Esophagus squamous epithelium (tissue), 5 donors: ENCODE measurements around the gene CELF3. TPM values are rescaled to one million over a fixed set of nuclear protein-coding genes. Genes with fewer than 3 reads are reported as not detected.

ENCODE experiments used
- DNase-seq: peaks from one replicate; lab custom pipeline; 2025; lab: John Stamatoyannopoulos, UW
- H3K27ac ChIP-seq, 4 donors: fragments of 200-600 bp; sonication (generic); one replicate each; pipeline ENCODE4 v1.5.1; 2016 to 2019; ENCODE audit warnings: mild to moderate bottlenecking in 1 of 4
- H3K27me3 ChIP-seq, 4 donors: fragments of 200-600 bp; sonication (generic); 1 replicate in 3 of 4; 2 replicates in 1 of 4; pipeline versions ENCODE4 v1.5.1 to v1.6.0; 2017 to 2021; ENCODE audit warnings: antibody characterized with exemption in 1 of 4
- H3K36me3 ChIP-seq, 3 donors: fragments of 200-600 bp; sonication (generic); one replicate each; pipeline ENCODE4 v1.5.1; 2016 to 2019
- H3K4me1 ChIP-seq, 3 donors: fragments of 200-600 bp; sonication (generic); one replicate each; pipeline ENCODE4 v1.5.1; 2017 to 2019
- H3K4me3 ChIP-seq, 4 donors: fragments of 200-600 bp; sonication (generic); 1 replicate in 3 of 4; 2 replicates in 1 of 4; pipeline ENCODE4 v1.5.1; 2016 to 2019; ENCODE audit warnings: mild to moderate bottlenecking in 2 of 4, moderate library complexity in 1 of 4
- H3K9me3 ChIP-seq, 3 donors: fragments of 200-600 bp; sonication (generic); one replicate each; pipeline ENCODE4 v1.5.1; 2016 to 2019
- CTCF ChIP-seq, 6 experiments: fragments of 450-650 bp in 4 of 6; fragments of 200-600 bp in 2 of 6; sonication (generic) in 2 of 6; IDR thresholded peaks; one replicate each; pipeline ENCODE4 v1.5.1; 2016 to 2019; ENCODE audit warnings: antibody characterized with exemption in 6 of 6, mild to moderate bottlenecking in 4 of 6, moderate library complexity in 4 of 6
- POLR2A ChIP-seq, 4 donors: fragments of 450-650 bp; IDR thresholded peaks; one replicate each; pipeline ENCODE4 v1.6.1; 2017; ENCODE audit warnings: antibody characterized with exemption in 4 of 4, mild to moderate bottlenecking in 4 of 4, moderate library complexity in 3 of 4
- WGBS, 2 donors: methylation state at CpG; one replicate each; pipeline ENCODE4 v1.1.5; 2018; 5-methylcytosine and 5-hydroxymethylcytosine counted together
- intact Hi-C: fragments of 100-400 bp; cut with DNase I; formaldehyde crosslinking; loops from one replicate; pipeline ENCODE4 v1.15.0; 2022
- total RNA-seq, 4 donors: library from RNA; depleted of rRNA; stranded (reverse); fragments of >200 nt; gene quantifications; one replicate each; pipeline ENCODE4 v1.1.0, GENCODE V29; 2016
- donor health status: DM: yes; HTN: yes; CAD: no.

The CELF3 gene
- total RNA-seq, 4 donors from 2014 or later, result 0.19 TPM; not detected in 3

GRCh38 chr1:151702936-151703335 is 13.7 kb downstream of the CELF3 start:
- 52 to 56% methylated on average over 7 of the region's 8 CpGs for WGBS, 2 donors
- no peaks in the 10 kb centered on the region for H3K9me3 ChIP-seq

GRCh38 chr1:151701515-151701914 is 15.1 kb downstream of the CELF3 start:
- H3K27ac ChIP-seq, result no peak overlapping the region
- TF ChIP-seq POLR2A (IDR thresholded peaks at IDR 0.05) (no peak), CTCF (IDR thresholded peaks at IDR 0.05) (no peak)
- H3K27me3 ChIP-seq, result no peaks in the 10 kb centered on the region
- H3K4me3 ChIP-seq, result no peak overlapping the region
- 88% methylated on average over 2 to 4 of the region's 5 CpGs for whole genome bisulfite sequencing, 2 donors
- no peaks in the 10 kb centered on the region for H3K4me1 ChIP-seq
- H3K9me3 ChIP-seq, result no peaks in the 10 kb centered on the region
- no peak for DNase-seq
- intact Hi-C loops, result no loop called here
- H3K36me3 ChIP-seq, result peaks cover 0 to 60% (median 7%) of the 10 kb centered on the region in 3 donors

More at GRCh38 chr1:151702936-151703335, 13.7 kb downstream of the CELF3 start:
- Histone ChIP-seq H3K4me3 (no peak overlapping the region), H3K27me3 (no peaks in the 10 kb centered on the region), H3K4me1 (no peaks in the 10 kb centered on the region), H3K27ac (no peak overlapping the region), H3K36me3 (peaks cover 0 to 45% (median 7%) of the 10 kb centered on the region in 3 donors)
- TF ChIP-seq CTCF (IDR thresholded peaks at IDR 0.05), result no peak
- intact Hi-C loops, result no loop called here
- no peak for DNase-seq

- H3K9me3 ChIP-seq, result no peaks in the 10 kb centered on the region
- no peaks in the 10 kb centered on the region for H3K4me1 ChIP-seq
- TF ChIP-seq CTCF (IDR thresholded peaks at IDR 0.05) (peak in 5 of 6 experiments; percentile 24 to 59 (median 38)), POLR2A (IDR thresholded peaks at IDR 0.05) (no peak)
- intact Hi-C loops, result no loop called here
- H3K36me3 ChIP-seq, result peaks cover 0 to 65% (median 9%) of the 10 kb centered on the region in 3 donors
- no peak for DNase-seq
- no peaks in the 10 kb centered on the region for H3K27me3 ChIP-seq
- H3K27ac ChIP-seq, result no peak overlapping the region
- 72 to 78% methylated on average over 4 of the region's 4 CpGs for WGBS, 2 donors
- no peak overlapping the region for H3K4me3 ChIP-seq
Measured at GRCh38 chr1:151693057-151693651, 23.4 kb downstream of the CELF3 start.

GRCh38 chr1:151692226-151692625 is 24.4 kb downstream of the CELF3 start:
- intact Hi-C loops, result no loop called here
- 73 to 83% methylated on average over 3 of the region's 3 CpGs for WGBS, 2 donors
- H3K27me3 ChIP-seq, result no peaks in the 10 kb centered on the region
- H3K4me3 ChIP-seq, result no peak overlapping the region
- DNase-seq, result no peak
- no peak overlapping the region for H3K27ac ChIP-seq
- no peaks in the 10 kb centered on the region for H3K4me1 ChIP-seq
- TF ChIP-seq CTCF (IDR thresholded peaks at IDR 0.05) (no peak), POLR2A (IDR thresholded peaks at IDR 0.05) (no peak)
- H3K36me3 ChIP-seq, result peaks cover 0 to 60% (median 9%) of the 10 kb centered on the region in 3 donors
- H3K9me3 ChIP-seq, result no peaks in the 10 kb centered on the region

- H3K27ac ChIP-seq, result no peak overlapping the region
- H3K27me3 ChIP-seq, result no peaks in the 10 kb centered on the region
- 80 to 83% methylated on average over 4 of the region's 4 CpGs for WGBS, 2 donors
- no peak for TF ChIP-seq CTCF (IDR thresholded peaks at IDR 0.05)
- no peak for TF ChIP-seq POLR2A (IDR thresholded peaks at IDR 0.05)
- H3K9me3 ChIP-seq, result no peaks in the 10 kb centered on the region
- H3K4me3 ChIP-seq, result no peak overlapping the region
- H3K36me3 ChIP-seq, result peaks cover 0 to 60% (median 9%) of the 10 kb centered on the region in 3 donors
- no peak for DNase-seq
- intact Hi-C loops, result loop anchor here (10.0 kb wide), 1 partner anchor 95 kb away; no protein-coding TSS in a partner anchor
- no peaks in the 10 kb centered on the region for H3K4me1 ChIP-seq
Measured at GRCh38 chr1:151689494-151689893, 27.1 kb downstream of the CELF3 start.
